Skeletal muscle satellite cell (primary cell): ENCODE measurements around the gene PPP1R3F.
A peak's percentile ranks its signal among the peaks of the same experiment; 100 is the strongest.

Experiments
- H3K27me3 ChIP-seq: 2 replicates; pipeline ENCODE4 v1.7.0; 2013; ENCODE audit warnings: low read length; ENCODE audit not compliant: control insufficient read depth, insufficient read depth
- H3K36me3 ChIP-seq: 2 replicates; pipeline ENCODE4 v1.7.0; 2013; ENCODE audit warnings: mild to moderate bottlenecking, control low read depth, low read length; ENCODE audit not compliant: insufficient read depth
- H3K4me1 ChIP-seq: 2 replicates; pipeline ENCODE4 v1.7.0; 2013; ENCODE audit warnings: low read length; ENCODE audit not compliant: control insufficient read depth, insufficient read depth
- H3K4me2 ChIP-seq: 2 replicates; pipeline ENCODE4 v1.7.0; 2013; ENCODE audit warnings: mild to moderate bottlenecking, low read length
- H3K4me3 ChIP-seq: 2 replicates; pipeline ENCODE4 v1.7.0; 2013; ENCODE audit warnings: low read length
- H3K9ac ChIP-seq: 2 replicates; pipeline ENCODE4 v1.7.0; 2013; ENCODE audit warnings: mild to moderate bottlenecking, low read depth, low read length, moderate library complexity
- H3K9me3 ChIP-seq: replicated peaks from 2 replicates; pipeline ENCODE4 v1.7.0; 2013; ENCODE audit warnings: mild to moderate bottlenecking, control low read depth, low read length

The PPP1R3F gene

GRCh38 chrX:49264460-49264859, 5.1 kb upstream of the PPP1R3F start, which contains the start of gene FOXP3:
Gene FOXP3 (minus strand): TSS chrX:49264710. CDS start chrX:49258505, 6,205 bp downstream.
- no peaks in the 10 kb centered on the region for H3K27me3 ChIP-seq
- H3K4me3 ChIP-seq: no peak within 1 kb of the TSS
- H3K9me3 ChIP-seq: no peaks in the 10 kb centered on the region
- H3K4me1 ChIP-seq: peaks cover 5% of the 10 kb centered on the region
- no peak within 1 kb of the TSS for H3K4me2 ChIP-seq
- no peak within 1 kb of the TSS for H3K9ac ChIP-seq
- no peaks in the 10 kb centered on the region for H3K36me3 ChIP-seq

- no peaks in the 10 kb centered on the region for H3K9me3 ChIP-seq
- no peak overlapping the region for H3K4me2 ChIP-seq
- H3K4me3 ChIP-seq: no peak overlapping the region
- H3K9ac ChIP-seq: no peak overlapping the region
- H3K4me1 ChIP-seq: peaks cover 14% of the 10 kb centered on the region
- H3K36me3 ChIP-seq: no peaks in the 10 kb centered on the region
- no peaks in the 10 kb centered on the region for H3K27me3 ChIP-seq
Measured at GRCh38 chrX:49266523-49267445, 2.8 kb upstream of the PPP1R3F start.

GRCh38 chrX:49268702-49269009, 937 bp upstream of the PPP1R3F start:
- H3K36me3 ChIP-seq: no peaks in the 10 kb centered on the region
- H3K27me3 ChIP-seq: no peaks in the 10 kb centered on the region
- H3K4me3 ChIP-seq: peak overlapping the region; percentile 68
- H3K9ac ChIP-seq: peak overlapping the region; percentile 91
- H3K4me2 ChIP-seq: peak overlapping the region; percentile 75
- peaks cover 20% of the 10 kb centered on the region for H3K4me1 ChIP-seq
- H3K9me3 ChIP-seq: no peaks in the 10 kb centered on the region

- H3K4me2 ChIP-seq: peak overlapping the region; percentile 76
- H3K9ac ChIP-seq: peak overlapping the region; percentile 91
- H3K4me3 ChIP-seq: peak overlapping the region; percentile 78
- no peaks in the 10 kb centered on the region for H3K36me3 ChIP-seq
- H3K4me1 ChIP-seq: peaks cover 20% of the 10 kb centered on the region
- no peaks in the 10 kb centered on the region for H3K9me3 ChIP-seq
- H3K27me3 ChIP-seq: no peaks in the 10 kb centered on the region
Measured at GRCh38 chrX:49269010-49269766, 405 bp upstream of the PPP1R3F start.

GRCh38 chrX:49270249-49270921, 792 bp downstream of the PPP1R3F start:
- Histone ChIP-seq H3K36me3 (no peaks in the 10 kb centered on the region), H3K4me1 (peaks cover 20% of the 10 kb centered on the region), H3K9ac (peak overlapping the region; percentile 88), H3K27me3 (no peaks in the 10 kb centered on the region), H3K9me3 (no peaks in the 10 kb centered on the region), H3K4me2 (peak overlapping the region; percentile 76), H3K4me3 (peak overlapping the region; percentile 78)

GRCh38 chrX:49271341-49271740, 1.7 kb downstream of the PPP1R3F start:
- H3K36me3 ChIP-seq: no peaks in the 10 kb centered on the region
- no peak overlapping the region for H3K9ac ChIP-seq
- H3K4me2 ChIP-seq: peak overlapping the region; percentile 76
- H3K4me1 ChIP-seq: peaks cover 20% of the 10 kb centered on the region
- H3K4me3 ChIP-seq: peak overlapping the region; percentile 78
- H3K27me3 ChIP-seq: no peaks in the 10 kb centered on the region
- no peaks in the 10 kb centered on the region for H3K9me3 ChIP-seq

- Histone ChIP-seq H3K27me3 (no peaks in the 10 kb centered on the region), H3K4me2 (peak overlapping the region; percentile 9), H3K9me3 (no peaks in the 10 kb centered on the region), H3K4me3 (no peak overlapping the region), H3K9ac (no peak overlapping the region), H3K4me1 (peaks cover 20% of the 10 kb centered on the region), H3K36me3 (no peaks in the 10 kb centered on the region)
Measured at GRCh38 chrX:49272421-49272820, 2.8 kb downstream of the PPP1R3F start.

GRCh38 chrX:49273181-49273727, 3.7 kb downstream of the PPP1R3F start:
- Histone ChIP-seq H3K4me3 (no peak overlapping the region), H3K9ac (no peak overlapping the region), H3K4me1 (peaks cover 20% of the 10 kb centered on the region), H3K4me2 (no peak overlapping the region), H3K9me3 (no peaks in the 10 kb centered on the region), H3K36me3 (no peaks in the 10 kb centered on the region), H3K27me3 (no peaks in the 10 kb centered on the region)

GRCh38 chrX:49276207-49276606, 6.6 kb downstream of the PPP1R3F start:
- Histone ChIP-seq H3K27me3 (no peaks in the 10 kb centered on the region), H3K9ac (no peak overlapping the region), H3K4me3 (no peak overlapping the region), H3K4me2 (no peak overlapping the region), H3K4me1 (peaks cover 6% of the 10 kb centered on the region), H3K36me3 (no peaks in the 10 kb centered on the region), H3K9me3 (no peaks in the 10 kb centered on the region)

GRCh38 chrX:49276671-49277534, 7.3 kb downstream of the PPP1R3F start:
- peaks cover 6% of the 10 kb centered on the region for H3K4me1 ChIP-seq
- no peak overlapping the region for H3K4me2 ChIP-seq
- H3K36me3 ChIP-seq: no peaks in the 10 kb centered on the region
- H3K9me3 ChIP-seq: no peaks in the 10 kb centered on the region
- H3K4me3 ChIP-seq: no peak overlapping the region
- no peaks in the 10 kb centered on the region for H3K27me3 ChIP-seq
- no peak overlapping the region for H3K9ac ChIP-seq
